ENCODE results near the gene LRRTM2.
"Not testable (repeated sequence)": the region's sequence is repeated elsewhere in the genome, so short reads cannot be mapped to it uniquely, and the experiment has no call there.

DNA sequence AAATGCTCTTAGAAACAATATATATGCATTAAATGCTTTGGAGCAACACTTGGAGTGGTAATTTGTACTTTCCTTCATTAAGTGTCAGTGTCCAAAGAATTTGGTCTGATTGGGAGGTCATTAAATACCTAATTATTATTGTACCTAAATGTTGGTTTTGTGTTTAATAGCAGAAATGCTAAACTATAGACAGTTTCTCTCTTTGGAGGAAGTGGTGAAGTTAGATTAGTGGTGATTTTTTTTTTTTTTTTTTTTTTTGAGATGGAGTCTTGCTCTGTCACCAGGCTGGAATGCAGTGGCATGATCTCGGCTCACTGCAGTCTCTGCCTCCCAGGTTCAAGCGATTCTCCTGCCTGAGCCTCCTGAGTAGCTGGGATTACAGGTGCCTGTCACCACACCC lies 46.2 kb upstream of the LRRTM2 start:
- TF ChIP-seq, protein P1, sequence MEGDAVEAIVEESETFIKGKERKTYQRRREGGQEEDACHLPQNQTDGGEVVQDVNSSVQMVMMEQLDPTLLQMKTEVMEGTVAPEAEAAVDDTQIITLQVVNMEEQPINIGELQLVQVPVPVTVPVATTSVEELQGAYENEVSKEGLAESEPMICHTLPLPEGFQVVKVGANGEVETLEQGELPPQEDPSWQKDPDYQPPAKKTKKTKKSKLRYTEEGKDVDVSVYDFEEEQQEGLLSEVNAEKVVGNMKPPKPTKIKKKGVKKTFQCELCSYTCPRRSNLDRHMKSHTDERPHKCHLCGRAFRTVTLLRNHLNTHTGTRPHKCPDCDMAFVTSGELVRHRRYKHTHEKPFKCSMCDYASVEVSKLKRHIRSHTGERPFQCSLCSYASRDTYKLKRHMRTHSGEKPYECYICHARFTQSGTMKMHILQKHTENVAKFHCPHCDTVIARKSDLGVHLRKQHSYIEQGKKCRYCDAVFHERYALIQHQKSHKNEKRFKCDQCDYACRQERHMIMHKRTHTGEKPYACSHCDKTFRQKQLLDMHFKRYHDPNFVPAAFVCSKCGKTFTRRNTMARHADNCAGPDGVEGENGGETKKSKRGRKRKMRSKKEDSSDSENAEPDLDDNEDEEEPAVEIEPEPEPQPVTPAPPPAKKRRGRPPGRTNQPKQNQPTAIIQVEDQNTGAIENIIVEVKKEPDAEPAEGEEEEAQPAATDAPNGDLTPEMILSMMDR (conservative IDR thresholded peaks at IDR 0.05 in 1 of 2, IDR thresholded peaks at IDR 0.05 in 1 of 2; ENCODE audit: low read depth in 1 of 2, low read length in 2 of 2): not testable (repeated sequence)
- not testable (repeated sequence) for TF ChIP-seq EZH2 (IDR thresholded peaks at IDR 0.05; ENCODE audit: low read length, missing control alignments)

Measured in fibroblast of lung (primary cell).